Activated CD4-positive, alpha-beta memory T cell treated with anti-CD3 and anti-CD28 coated beads, Interleukin-2, amount 10 ng/mL, durations not matched to agents 7 days and 5 days (primary cell): ENCODE results near the gene GIPC2. TPM values are rescaled to one million over a fixed set of nuclear protein-coding genes. Genes with fewer than 3 reads are reported as not detected.
"Not testable (repeated sequence)": the region's sequence is repeated elsewhere in the genome, so short reads cannot be mapped to it uniquely, and the experiment has no call there.

Source experiments
- CTCF ChIA-PET: fragments of 350-600 bp; sonication (Branson Sonifier 250); formaldehyde crosslinking; loops from one replicate; lab custom pipeline; 2021; ENCODE audit warnings: antibody characterized with exemption, inconsistent platforms; lab: Charles Lee
- POLR2A ChIA-PET: fragments of 350-600 bp; sonication (Branson Sonifier 250); formaldehyde crosslinking; loops from one replicate; lab custom pipeline; 2021; ENCODE audit warnings: antibody characterized with exemption; lab: Charles Lee
- DNase-seq: peaks from one replicate; pipeline ENCODE4 v3.0.0-alpha.2; 2020
- H3K27ac Mint-ChIP-seq: one replicate; pipeline ENCODE4 v1.8.0; 2021; ENCODE audit warnings: mild to moderate bottlenecking, mixed read lengths
- H3K27me3 Mint-ChIP-seq: one replicate; pipeline ENCODE4 v1.8.0; 2021; ENCODE audit warnings: mixed read lengths
- H3K36me3 Mint-ChIP-seq: one replicate; pipeline ENCODE4 v1.8.0; 2021; ENCODE audit warnings: low read depth, mixed read lengths
- H3K4me1 Mint-ChIP-seq: one replicate; pipeline ENCODE4 v1.8.0; 2021; ENCODE audit warnings: mixed read lengths
- H3K4me3 Mint-ChIP-seq: one replicate; pipeline ENCODE4 v1.8.0; 2021; ENCODE audit warnings: mild to moderate bottlenecking, mixed read lengths
- H3K9me3 Mint-ChIP-seq: one replicate; pipeline ENCODE4 v1.8.0; 2021; ENCODE audit warnings: mixed read lengths
- total RNA-seq, 2 experiments: library from RNA; stranded (reverse); gene quantifications; one replicate each; pipeline ENCODE4 v1.2.3, GENCODE V29; 2021

GIPC2 gene
- total RNA-seq, 2 experiments from 2014 or later = 0.10 to 0.15 TPM

DNA sequence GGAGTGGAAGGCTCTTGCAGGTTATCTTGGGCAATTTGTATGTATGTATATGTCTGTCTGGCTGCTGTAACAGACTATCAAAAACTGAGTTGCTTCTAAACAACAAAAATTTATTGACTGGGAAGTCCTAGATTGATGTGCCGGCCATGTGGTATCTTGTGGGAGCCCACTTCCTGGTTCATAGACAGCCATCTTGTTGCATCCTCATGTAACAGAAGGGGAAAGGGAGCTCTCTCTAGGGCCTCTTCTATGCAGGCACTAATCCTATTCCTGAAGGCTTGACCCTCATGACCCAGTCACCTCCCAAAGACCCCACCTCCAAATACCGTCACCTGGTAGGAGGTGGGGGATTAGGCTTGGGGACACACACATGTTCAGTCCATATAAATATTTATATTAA, 9.2 kb downstream of the GIPC2 start:
- ChIA-PET POLR2A (interaction anchor here (0.6 kb wide), 1 partner anchor 76 kb away, joined by 3 read pairs; the partner anchor contains the start of gene FUBP1), CTCF (no interaction called here)
- Mint-ChIP-seq H3K36me3 (peaks cover 3% of the 10 kb centered on the region), H3K4me3 (no peak overlapping the region), H3K9me3 (peaks cover 3% of the 10 kb centered on the region), H3K4me1 (peaks cover 7% of the 10 kb centered on the region), H3K27ac (no peak overlapping the region), H3K27me3 (peaks cover 12% of the 10 kb centered on the region)
- DNase-seq = no peak

DNA sequence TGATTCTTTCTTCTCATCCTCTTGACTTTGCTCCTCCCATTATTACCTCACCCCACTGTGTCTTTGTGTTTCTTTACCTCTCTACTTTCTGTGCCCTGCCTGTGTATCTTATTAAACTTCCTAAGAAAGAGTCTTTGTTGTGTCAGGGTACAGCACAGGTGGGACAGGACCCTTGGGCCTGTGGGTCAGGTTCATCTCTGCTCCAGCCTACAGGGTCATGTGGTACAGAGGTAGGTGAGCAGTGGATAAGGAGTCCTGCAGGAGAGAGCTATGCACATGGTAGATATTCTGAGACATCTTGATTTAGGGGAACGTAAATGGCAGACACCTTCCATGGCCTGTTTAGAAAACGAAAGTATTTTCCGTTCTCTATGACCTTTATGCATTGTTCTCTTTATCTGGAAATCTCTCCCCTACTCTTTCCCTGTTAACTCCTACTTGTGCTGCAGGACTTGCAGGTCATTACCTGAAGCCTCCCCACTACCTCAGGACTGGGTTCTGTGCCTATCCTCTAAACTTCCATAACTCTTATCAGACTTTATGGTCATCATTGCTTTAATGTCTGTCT, 9.9 kb downstream of the GIPC2 start:
- no peak overlapping the region for H3K4me3 Mint-ChIP-seq
- peaks cover 7% of the 10 kb centered on the region for H3K4me1 Mint-ChIP-seq
- CTCF ChIA-PET = no interaction called here
- peaks cover 3% of the 10 kb centered on the region for H3K9me3 Mint-ChIP-seq
- H3K27ac Mint-ChIP-seq = no peak overlapping the region
- no peak for DNase-seq
- H3K27me3 Mint-ChIP-seq = peaks cover 12% of the 10 kb centered on the region
- H3K36me3 Mint-ChIP-seq = peaks cover 3% of the 10 kb centered on the region
- POLR2A ChIA-PET = interaction anchor here (0.6 kb wide), 1 partner anchor 77 kb away, joined by 3 read pairs; the partner anchor contains the start of gene FUBP1

DNA sequence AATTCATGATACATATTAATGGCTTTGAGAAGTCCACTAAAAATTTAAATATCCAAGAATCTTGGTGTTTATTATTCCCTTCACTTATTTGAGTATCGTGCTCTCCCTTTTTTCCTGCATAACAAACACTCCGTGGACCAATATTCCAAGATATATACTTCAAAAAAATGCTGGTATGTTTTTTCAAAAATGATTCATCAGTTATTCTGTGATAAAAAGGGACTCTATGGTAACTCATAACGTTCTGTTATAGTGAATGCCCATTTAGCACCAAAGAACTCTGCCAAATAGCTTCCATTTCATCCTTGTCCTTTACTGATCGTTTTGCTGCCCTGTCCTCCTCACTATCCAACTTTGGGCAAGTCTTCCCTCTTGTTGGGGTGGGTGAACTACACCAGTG, 12.9 kb downstream of the GIPC2 start:
- ChIA-PET CTCF (interaction anchor here (1.0 kb wide), 1 partner anchor 11 kb away, joined by 3 read pairs; no protein-coding TSS in a partner anchor), POLR2A (interaction anchor here (1.3 kb wide), 1 partner anchor 54 kb away, joined by 3 read pairs; no protein-coding TSS in a partner anchor)
- H3K4me3 Mint-ChIP-seq = no peak overlapping the region
- no peak for DNase-seq
- no peak overlapping the region for H3K27ac Mint-ChIP-seq
- H3K27me3 Mint-ChIP-seq = peaks cover 8% of the 10 kb centered on the region
- peaks cover 5% of the 10 kb centered on the region for H3K4me1 Mint-ChIP-seq
- peaks cover 3% of the 10 kb centered on the region for H3K9me3 Mint-ChIP-seq
- H3K36me3 Mint-ChIP-seq = peaks cover 3% of the 10 kb centered on the region

DNA sequence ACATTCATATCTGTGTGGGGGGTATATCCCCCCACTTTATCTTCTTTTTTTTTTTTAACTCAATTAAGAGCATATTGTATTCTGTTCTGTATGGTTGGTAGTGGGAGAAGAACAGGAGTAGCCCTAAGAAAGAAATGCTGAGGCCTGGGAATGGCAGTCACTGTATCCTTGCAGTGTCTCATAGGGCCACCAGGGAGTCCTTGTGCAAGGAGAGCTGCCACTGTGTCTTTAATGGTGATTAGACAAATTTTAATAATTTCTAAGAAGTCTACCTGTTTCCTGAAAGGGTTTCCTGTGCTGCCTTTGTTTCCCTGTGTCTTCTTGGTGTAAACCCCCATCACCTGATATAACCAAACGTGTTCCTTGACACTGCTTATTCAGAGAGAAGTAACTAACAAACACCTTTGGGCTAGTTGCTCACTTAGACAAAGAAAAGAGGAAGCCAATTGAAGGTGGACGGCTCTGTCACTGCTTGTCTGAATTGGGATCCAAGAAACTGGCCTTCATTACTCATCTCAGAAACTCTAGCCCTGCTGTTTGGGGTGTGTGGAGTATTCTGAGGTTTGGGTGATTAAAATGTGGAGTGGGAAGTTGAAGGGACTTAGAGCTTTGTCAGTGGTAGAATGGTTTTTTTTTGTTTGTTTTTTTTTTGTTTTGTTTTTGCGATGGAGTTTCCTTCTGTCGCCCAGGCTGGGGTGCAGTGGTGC, 15.2 kb downstream of the GIPC2 start:
- CTCF ChIA-PET = interaction anchor here (1.4 kb wide), 1 partner anchor 13 kb away, joined by 3 read pairs; no protein-coding TSS in a partner anchor
- Mint-ChIP-seq H3K36me3 (no peaks in the 10 kb centered on the region), H3K4me1 (peaks cover 2% of the 10 kb centered on the region), H3K27me3 (peaks cover 21% of the 10 kb centered on the region), H3K4me3 (no peak overlapping the region), H3K27ac (no peak overlapping the region), H3K9me3 (no peaks in the 10 kb centered on the region)
- POLR2A ChIA-PET = no interaction called here
- DNase-seq = no peak

DNA sequence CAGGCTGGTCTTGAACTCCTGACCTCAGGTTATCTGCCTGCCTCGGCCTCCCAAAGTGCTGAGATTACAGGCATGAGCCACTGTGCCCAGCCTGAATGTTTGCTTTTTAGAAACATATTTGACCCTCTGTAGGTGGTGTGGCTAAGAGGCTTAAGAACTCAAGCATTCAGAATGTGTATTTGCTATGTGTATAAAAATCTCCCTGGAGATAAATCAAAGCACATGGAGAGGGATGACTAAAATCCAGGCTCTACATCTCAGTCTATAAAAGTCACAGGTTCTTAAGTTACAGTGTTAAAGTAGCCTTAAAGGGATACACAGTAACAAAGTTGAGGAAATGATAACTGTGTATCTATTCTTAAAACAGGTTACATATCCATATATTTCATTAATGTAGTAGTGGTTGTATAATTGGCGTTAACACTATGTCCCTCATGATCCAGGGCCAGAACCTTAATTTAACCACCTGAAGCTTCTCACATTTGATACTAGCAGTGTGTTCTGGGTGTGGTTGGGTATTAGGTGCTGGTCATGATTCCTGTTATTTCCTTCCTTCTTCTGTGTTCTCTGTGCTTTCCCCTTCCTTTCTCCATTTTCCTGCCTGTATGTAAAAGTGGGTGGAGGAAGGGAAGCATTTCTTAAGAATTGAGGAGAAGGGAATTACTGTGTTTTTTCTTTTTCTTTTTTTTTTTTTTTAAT, 16.2 kb downstream of the GIPC2 start:
- Mint-ChIP-seq H3K27me3 (peaks cover 22% of the 10 kb centered on the region), H3K9me3 (no peaks in the 10 kb centered on the region), H3K27ac (no peak overlapping the region), H3K36me3 (no peaks in the 10 kb centered on the region), H3K4me1 (peaks cover 2% of the 10 kb centered on the region), H3K4me3 (no peak overlapping the region)
- DNase-seq = no peak
- ChIA-PET CTCF (interaction anchor here (1.4 kb wide), 1 partner anchor 14 kb away, joined by 3 read pairs; no protein-coding TSS in a partner anchor), POLR2A (no interaction called here)

DNA sequence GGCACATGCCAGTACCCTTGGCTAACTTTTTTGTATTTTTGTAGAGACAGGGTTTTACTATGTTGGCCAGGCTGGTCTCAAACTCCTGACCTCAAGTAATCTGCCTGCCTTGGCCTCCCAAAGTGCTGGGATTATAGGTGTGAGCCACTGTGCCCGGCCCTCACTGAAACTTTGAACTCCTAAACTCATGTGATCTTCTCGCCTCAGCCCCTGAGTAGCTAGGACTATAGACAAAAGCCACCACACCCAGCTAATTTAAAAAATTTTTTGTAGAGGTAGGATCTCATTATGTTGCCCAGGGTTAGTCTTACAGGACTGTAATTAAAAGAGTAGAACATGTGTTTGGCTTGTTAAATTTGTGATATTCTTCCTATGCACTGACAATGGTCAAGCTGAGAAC, 19.1 kb downstream of the GIPC2 start:
- POLR2A ChIA-PET, H3K4me3 Mint-ChIP-seq, H3K9me3 Mint-ChIP-seq, H3K36me3 Mint-ChIP-seq, H3K27ac Mint-ChIP-seq, CTCF ChIA-PET, DNase-seq, H3K4me1 Mint-ChIP-seq: not testable (repeated sequence)
- H3K27me3 Mint-ChIP-seq = peaks cover 18% of the 10 kb centered on the region

DNA sequence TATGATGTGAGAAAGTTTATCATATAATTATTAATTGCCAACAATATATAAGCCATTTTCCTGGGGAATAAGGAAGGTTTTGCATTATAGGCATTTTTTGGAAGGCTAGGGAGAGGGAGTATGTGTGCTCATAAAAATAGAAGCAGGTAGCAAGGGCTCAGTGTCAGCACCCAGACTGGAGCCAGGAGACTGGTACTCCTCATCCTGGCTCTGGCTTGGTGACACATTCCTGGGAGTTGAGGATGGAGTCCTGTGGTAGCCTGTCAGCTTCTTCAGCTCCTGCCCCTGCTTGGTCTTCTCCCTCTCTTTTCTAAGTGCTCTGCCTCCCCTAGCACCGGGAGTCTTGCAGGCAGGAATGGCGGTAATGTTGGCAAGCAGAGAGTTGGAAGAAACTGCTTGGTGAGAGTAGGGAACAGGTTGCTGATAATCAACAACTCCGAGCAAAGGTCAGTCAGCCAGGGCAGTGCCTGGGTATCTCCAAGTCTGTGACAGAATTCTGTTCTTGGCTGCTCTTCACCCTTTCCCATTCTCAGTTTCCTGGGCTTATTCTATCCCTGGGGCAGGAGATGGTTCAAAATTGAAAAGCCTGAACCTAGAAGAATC, 23.0 kb downstream of the GIPC2 start:
- no peak overlapping the region for H3K4me3 Mint-ChIP-seq
- H3K27ac Mint-ChIP-seq = no peak overlapping the region
- no peak for DNase-seq
- no peaks in the 10 kb centered on the region for H3K36me3 Mint-ChIP-seq
- POLR2A ChIA-PET = no interaction called here
- CTCF ChIA-PET = no interaction called here
- H3K4me1 Mint-ChIP-seq = peaks cover 2% of the 10 kb centered on the region
- H3K27me3 Mint-ChIP-seq = peaks cover 20% of the 10 kb centered on the region
- H3K9me3 Mint-ChIP-seq = no peaks in the 10 kb centered on the region

DNA sequence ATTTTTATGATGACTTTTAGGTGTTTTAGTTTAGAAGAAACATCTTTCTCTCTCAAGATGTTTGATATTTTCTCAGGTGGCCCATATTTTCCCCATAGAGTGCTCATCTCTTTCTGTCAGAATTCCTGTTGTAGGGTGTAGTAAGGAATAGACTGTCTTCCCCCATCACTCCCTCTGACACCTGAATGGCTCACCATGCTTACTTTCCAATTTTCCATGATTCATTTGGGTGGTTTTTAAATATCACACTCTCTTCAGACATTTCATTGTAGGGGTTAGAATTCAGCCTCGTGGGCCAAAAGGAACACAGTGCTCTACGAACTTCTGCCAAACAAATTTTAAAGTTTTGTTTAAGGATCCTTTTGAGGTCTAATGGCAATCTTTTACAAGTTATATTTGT, 24.0 kb downstream of the GIPC2 start:
- Mint-ChIP-seq H3K27ac (no peak overlapping the region), H3K4me1 (peaks cover 2% of the 10 kb centered on the region), H3K27me3 (peaks cover 15% of the 10 kb centered on the region), H3K4me3 (no peak overlapping the region), H3K9me3 (no peaks in the 10 kb centered on the region), H3K36me3 (no peaks in the 10 kb centered on the region)
- POLR2A ChIA-PET = no interaction called here
- CTCF ChIA-PET = no interaction called here
- DNase-seq = no peak

DNA sequence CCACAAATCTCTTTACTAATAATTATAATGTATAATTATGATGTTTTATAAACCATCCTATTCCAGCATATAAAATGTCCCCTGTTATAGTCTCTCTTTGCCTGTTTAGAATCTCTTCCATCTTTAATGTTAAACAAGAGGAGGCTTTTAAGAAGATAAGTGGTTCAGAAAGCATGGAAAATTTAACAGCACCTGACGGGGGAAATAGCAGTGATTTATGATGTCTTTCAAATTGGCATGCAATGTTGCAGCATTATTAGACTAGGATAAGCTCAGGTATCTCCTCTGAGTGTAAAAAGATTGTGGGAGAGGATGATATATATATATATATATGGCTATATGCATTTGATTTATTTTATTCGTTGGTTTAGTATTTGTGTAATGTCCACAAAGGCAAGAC, 24.4 kb downstream of the GIPC2 start:
- peaks cover 2% of the 10 kb centered on the region for H3K4me1 Mint-ChIP-seq
- no peaks in the 10 kb centered on the region for H3K36me3 Mint-ChIP-seq
- POLR2A ChIA-PET = no interaction called here
- no peaks in the 10 kb centered on the region for H3K9me3 Mint-ChIP-seq
- no peak for DNase-seq
- no peak overlapping the region for H3K27ac Mint-ChIP-seq
- H3K4me3 Mint-ChIP-seq = no peak overlapping the region
- CTCF ChIA-PET = no interaction called here
- peaks cover 13% of the 10 kb centered on the region for H3K27me3 Mint-ChIP-seq

DNA sequence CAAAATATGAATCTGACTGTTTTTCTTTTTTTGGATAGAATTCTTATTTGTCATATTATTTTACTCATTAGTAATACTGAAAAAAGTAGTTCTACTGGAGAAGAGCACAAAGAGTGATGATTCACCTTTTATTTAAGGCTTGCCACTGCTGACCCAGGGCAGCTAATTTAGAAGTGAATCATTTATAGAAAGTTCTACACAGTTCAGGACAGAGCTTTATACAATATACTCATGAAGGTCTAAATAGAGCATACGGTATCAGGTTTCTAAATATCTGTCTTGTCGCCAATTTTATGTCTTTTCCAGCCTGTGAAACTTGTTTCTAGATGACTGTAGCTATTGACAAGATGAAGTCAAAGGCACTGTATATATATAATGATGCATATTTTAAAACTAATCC, 25.0 kb downstream of the GIPC2 start:
- Mint-ChIP-seq H3K27me3 (peaks cover 10% of the 10 kb centered on the region), H3K4me3 (no peak overlapping the region), H3K36me3 (no peaks in the 10 kb centered on the region), H3K4me1 (peaks cover 2% of the 10 kb centered on the region), H3K27ac (no peak overlapping the region), H3K9me3 (no peaks in the 10 kb centered on the region)
- DNase-seq = no peak
- ChIA-PET CTCF (no interaction called here), POLR2A (no interaction called here)

DNA sequence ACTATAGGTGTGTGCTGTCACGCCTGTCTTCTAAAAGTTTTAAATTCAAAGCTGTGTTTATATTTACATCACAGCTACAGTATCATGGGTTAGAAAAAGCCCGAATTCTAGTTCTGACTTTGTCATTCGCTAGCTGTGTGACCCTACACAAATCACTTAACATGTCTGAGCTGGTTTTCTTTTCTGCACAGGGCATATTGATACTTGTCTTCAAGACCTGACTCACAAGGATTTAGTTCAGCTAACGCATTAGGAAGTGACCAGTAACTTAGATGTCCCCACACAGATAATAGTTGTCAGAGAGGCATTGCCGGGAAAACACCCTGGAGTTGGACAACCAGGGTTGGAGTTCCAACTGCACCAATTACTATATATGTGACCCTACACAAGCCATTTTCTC, 25.9 kb downstream of the GIPC2 start:
- Mint-ChIP-seq H3K27ac (no peak overlapping the region), H3K4me3 (no peak overlapping the region), H3K36me3 (no peaks in the 10 kb centered on the region), H3K9me3 (no peaks in the 10 kb centered on the region), H3K27me3 (peaks cover 5% of the 10 kb centered on the region), H3K4me1 (peaks cover 2% of the 10 kb centered on the region)
- POLR2A ChIA-PET = interaction anchor here (0.5 kb wide), 1 partner anchor 96 kb away, joined by 4 read pairs; no protein-coding TSS in a partner anchor
- DNase-seq = no peak
- CTCF ChIA-PET = no interaction called here

DNA sequence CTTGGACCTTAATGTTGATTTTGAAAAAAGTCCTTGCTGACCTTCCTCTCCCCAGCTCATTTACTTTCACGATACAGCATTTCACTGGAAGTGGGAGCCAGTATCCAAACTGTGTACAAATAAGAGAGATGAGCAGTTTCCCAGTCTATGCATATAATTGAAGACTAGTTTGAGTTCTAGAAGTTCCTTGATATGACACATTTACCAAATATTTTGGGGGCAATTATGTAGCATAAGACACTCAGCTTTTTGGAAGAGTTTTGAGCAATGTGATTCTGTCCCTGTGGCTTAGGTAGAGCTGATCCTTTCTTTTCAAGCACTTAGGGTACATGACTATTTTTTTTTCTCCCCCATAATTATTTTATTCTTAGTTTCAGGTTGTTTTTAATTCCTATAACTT, 26.4 kb downstream of the GIPC2 start:
- POLR2A ChIA-PET = no interaction called here
- no peaks in the 10 kb centered on the region for H3K9me3 Mint-ChIP-seq

DNA sequence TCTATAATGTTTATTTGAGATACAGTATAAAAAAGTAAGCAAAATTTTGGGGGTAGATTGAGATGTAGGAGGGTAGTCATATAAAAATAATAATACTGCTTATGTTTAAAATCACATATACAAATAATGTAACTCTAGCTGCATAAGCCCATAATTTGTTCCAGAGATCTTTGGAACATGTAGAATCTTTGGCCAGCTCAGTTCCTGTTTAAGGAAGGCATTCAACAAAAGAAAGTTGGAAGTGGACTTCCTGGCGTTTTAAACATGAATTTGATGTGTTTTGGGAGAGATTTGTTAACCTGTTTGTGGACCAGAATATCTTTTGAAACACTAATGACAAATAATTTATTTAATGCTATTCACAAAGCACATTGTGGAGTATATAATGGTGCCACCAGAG, 27.7 kb downstream of the GIPC2 start:
- Mint-ChIP-seq H3K27me3 (peaks cover 2% of the 10 kb centered on the region), H3K4me3 (no peak overlapping the region), H3K9me3 (no peaks in the 10 kb centered on the region), H3K36me3 (no peaks in the 10 kb centered on the region), H3K4me1 (peaks cover 2% of the 10 kb centered on the region), H3K27ac (no peak overlapping the region)
- CTCF ChIA-PET = no interaction called here
- POLR2A ChIA-PET = no interaction called here
- DNase-seq = no peak

More for the DNA sequence above, 26.4 kb downstream of the GIPC2 start:
- peaks cover 2% of the 10 kb centered on the region for H3K4me1 Mint-ChIP-seq
- no peak overlapping the region for H3K4me3 Mint-ChIP-seq
- H3K36me3 Mint-ChIP-seq = no peaks in the 10 kb centered on the region
- H3K27ac Mint-ChIP-seq = no peak overlapping the region
- no peak for DNase-seq
- CTCF ChIA-PET = no interaction called here
- peaks cover 5% of the 10 kb centered on the region for H3K27me3 Mint-ChIP-seq
